ENCODE data around the gene CD3E. TPM values are rescaled to one million over a fixed set of nuclear protein-coding genes. Genes with fewer than 3 reads are reported as not detected.

Gene CD3E
- total and polyA plus RNA-seq, 2 donors (not counting 1 experiment from before 2014, with no cell fraction given) = 1.0 to 1.7 TPM

DNA sequence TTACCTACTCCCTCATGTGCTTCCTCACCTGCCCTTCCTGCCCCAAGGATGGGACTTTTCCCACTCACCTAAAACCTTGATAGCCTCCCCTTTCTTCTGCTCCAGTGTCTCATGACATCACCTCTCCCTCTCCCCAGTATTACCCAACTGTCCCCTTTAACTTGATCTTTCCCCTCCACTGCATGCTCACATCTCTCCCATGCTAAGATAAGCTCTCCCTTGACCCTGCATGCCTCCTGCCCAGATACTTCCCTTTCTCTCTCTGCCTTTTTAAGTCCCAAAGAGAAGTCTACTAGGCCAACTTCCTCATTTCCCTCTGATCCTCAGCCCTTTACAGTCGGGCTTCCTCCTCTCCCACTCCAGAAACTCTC lies 14.8 kb downstream of the CD3E start:
- H3K27ac Mint-ChIP-seq = peak overlapping the region; percentile 33
- Histone ChIP-seq H3K79me2 (ENCODE audit: control insufficient read depth, insufficient read depth, low read length) (no peaks in the 10 kb centered on the region), H3K4me2 (replicated peaks; ENCODE audit: low read depth, low read length, poor library complexity, severe bottlenecking) (peak overlapping the region; percentile 44), H3K9me3 (ENCODE audit: control extremely low read depth in 1 of 3, control insufficient read depth in 2 of 3, insufficient read depth in 1 of 3, low read length in 2 of 3) (no peaks in the 10 kb centered on the region), H3K9ac (ENCODE audit: low read length) (no peak overlapping the region), H3K4me3 (ENCODE audit: control extremely low read depth in 1 of 5, extremely low read depth in 1 of 5, insufficient read depth in 1 of 5, low read depth in 2 of 5, low read length in 4 of 5) (no peak overlapping the region), H3K36me3 (replicated peaks in 1 of 2; ENCODE audit: control extremely low read depth in 1 of 2, control insufficient read depth in 1 of 2, extremely low read depth in 1 of 2, insufficient read depth in 2 of 2, low read length in 1 of 2) (no peaks in the 10 kb centered on the region), H3K4me1 (ENCODE audit: control insufficient read depth in 2 of 2, insufficient read depth in 2 of 2, low read length in 2 of 2) (peaks cover 85 to 90% of the 10 kb centered on the region in 2 donors), H3K27me3 (replicated peaks in 1 of 4; ENCODE audit: control extremely low read depth in 1 of 4, control insufficient read depth in 3 of 4, insufficient read depth in 4 of 4, low read length in 3 of 4) (no peaks in the 10 kb centered on the region), H2AFZ (ENCODE audit: insufficient read depth, low read depth, low read length, poor library complexity, severe bottlenecking) (no peak overlapping the region), H3K27ac (ENCODE audit: low read length in 2 of 2) (peak overlapping the region in 1 of 2 donors; percentile 59), H4K20me1 (ENCODE audit: control insufficient read depth, insufficient read depth, low read length, poor library complexity, severe bottlenecking) (no peaks in the 10 kb centered on the region)
- peaks cover 73% of the 10 kb centered on the region for H3K4me1 Mint-ChIP-seq
- no peak for TF ChIP-seq EZH2 (IDR thresholded peaks at IDR 0.05; ENCODE audit: borderline replicate concordance, insufficient read depth, low read depth, low read length, poor library complexity, severe bottlenecking)
- TF ChIP-seq, protein P1, sequence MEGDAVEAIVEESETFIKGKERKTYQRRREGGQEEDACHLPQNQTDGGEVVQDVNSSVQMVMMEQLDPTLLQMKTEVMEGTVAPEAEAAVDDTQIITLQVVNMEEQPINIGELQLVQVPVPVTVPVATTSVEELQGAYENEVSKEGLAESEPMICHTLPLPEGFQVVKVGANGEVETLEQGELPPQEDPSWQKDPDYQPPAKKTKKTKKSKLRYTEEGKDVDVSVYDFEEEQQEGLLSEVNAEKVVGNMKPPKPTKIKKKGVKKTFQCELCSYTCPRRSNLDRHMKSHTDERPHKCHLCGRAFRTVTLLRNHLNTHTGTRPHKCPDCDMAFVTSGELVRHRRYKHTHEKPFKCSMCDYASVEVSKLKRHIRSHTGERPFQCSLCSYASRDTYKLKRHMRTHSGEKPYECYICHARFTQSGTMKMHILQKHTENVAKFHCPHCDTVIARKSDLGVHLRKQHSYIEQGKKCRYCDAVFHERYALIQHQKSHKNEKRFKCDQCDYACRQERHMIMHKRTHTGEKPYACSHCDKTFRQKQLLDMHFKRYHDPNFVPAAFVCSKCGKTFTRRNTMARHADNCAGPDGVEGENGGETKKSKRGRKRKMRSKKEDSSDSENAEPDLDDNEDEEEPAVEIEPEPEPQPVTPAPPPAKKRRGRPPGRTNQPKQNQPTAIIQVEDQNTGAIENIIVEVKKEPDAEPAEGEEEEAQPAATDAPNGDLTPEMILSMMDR (IDR thresholded peaks at IDR 0.05) = no peak
- no peaks in the 10 kb centered on the region for H3K9me3 Mint-ChIP-seq (ENCODE audit: insufficient read depth)
- POLR2A ChIA-PET = no interaction called here
- intact Hi-C loops (cut with micrococcal nuclease) = no loop called here
- ATAC-seq (ENCODE audit: low read depth) = no peak
- CTCF ChIA-PET = no interaction called here
- 0% methylated on average over 1 of the region's 1 CpG for WGBS (ENCODE audit: insufficient coverage)
- H3K4me3 Mint-ChIP-seq = peak overlapping the region; percentile 4
- H3K27me3 Mint-ChIP-seq = no peaks in the 10 kb centered on the region
- DNase-seq = peak; percentile 41

DNA sequence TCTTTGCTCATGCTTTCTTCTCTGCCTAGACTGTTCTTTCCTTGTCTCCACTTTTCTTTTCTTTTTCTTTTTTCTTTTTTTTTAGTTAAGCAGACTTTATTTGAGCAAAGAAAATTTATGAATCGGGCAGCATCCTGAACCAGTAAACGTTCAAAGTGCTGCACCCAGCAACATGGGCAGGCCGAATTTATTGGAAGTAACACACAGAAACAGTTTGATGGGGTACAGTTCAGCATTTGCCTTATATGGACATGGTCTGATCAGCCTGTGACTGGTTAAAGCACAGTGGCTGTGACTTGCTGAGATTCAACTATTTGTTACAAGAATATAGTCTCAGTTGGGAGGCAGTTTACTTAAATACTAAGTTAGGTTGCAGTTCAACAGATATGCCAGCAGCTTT lies 16.0 kb downstream of the CD3E start:
- intact Hi-C loops (cut with micrococcal nuclease) = no loop called here
- H3K4me1 Mint-ChIP-seq = peaks cover 67% of the 10 kb centered on the region
- no peak for ATAC-seq (ENCODE audit: low read depth)
- Histone ChIP-seq H3K27ac (ENCODE audit: low read length in 2 of 2) (peak overlapping the region; percentile 42 to 59), H2AFZ (ENCODE audit: insufficient read depth, low read depth, low read length, poor library complexity, severe bottlenecking) (no peak overlapping the region), H3K36me3 (replicated peaks in 1 of 2; ENCODE audit: control extremely low read depth in 1 of 2, control insufficient read depth in 1 of 2, extremely low read depth in 1 of 2, insufficient read depth in 2 of 2, low read length in 1 of 2) (no peaks in the 10 kb centered on the region), H3K4me1 (ENCODE audit: control insufficient read depth in 2 of 2, insufficient read depth in 2 of 2, low read length in 2 of 2) (peaks cover 79 to 82% of the 10 kb centered on the region in 2 donors), H3K9ac (ENCODE audit: low read length) (no peak overlapping the region), H3K27me3 (replicated peaks in 1 of 4; ENCODE audit: control extremely low read depth in 1 of 4, control insufficient read depth in 3 of 4, insufficient read depth in 4 of 4, low read length in 3 of 4) (no peaks in the 10 kb centered on the region), H3K9me3 (ENCODE audit: control extremely low read depth in 1 of 3, control insufficient read depth in 2 of 3, insufficient read depth in 1 of 3, low read length in 2 of 3) (no peaks in the 10 kb centered on the region), H3K4me3 (ENCODE audit: control extremely low read depth in 1 of 5, extremely low read depth in 1 of 5, insufficient read depth in 1 of 5, low read depth in 2 of 5, low read length in 4 of 5) (no peak overlapping the region), H3K4me2 (replicated peaks; ENCODE audit: low read depth, low read length, poor library complexity, severe bottlenecking) (peak overlapping the region; percentile 16), H4K20me1 (ENCODE audit: control insufficient read depth, insufficient read depth, low read length, poor library complexity, severe bottlenecking) (no peaks in the 10 kb centered on the region), H3K79me2 (ENCODE audit: control insufficient read depth, insufficient read depth, low read length) (no peaks in the 10 kb centered on the region)
- peak overlapping the region; percentile 39 for H3K27ac Mint-ChIP-seq
- TF ChIP-seq EZH2 (IDR thresholded peaks at IDR 0.05; ENCODE audit: borderline replicate concordance, insufficient read depth, low read depth, low read length, poor library complexity, severe bottlenecking) = no peak
- TF ChIP-seq, protein P1 (IDR thresholded peaks at IDR 0.05) = no peak
- no peak overlapping the region for H3K4me3 Mint-ChIP-seq
- POLR2A ChIA-PET = no interaction called here
- H3K27me3 Mint-ChIP-seq = peaks cover 3% of the 10 kb centered on the region
- WGBS (ENCODE audit: insufficient coverage) = 86% methylated on average over 3 of the region's 3 CpGs
- no peaks in the 10 kb centered on the region for H3K9me3 Mint-ChIP-seq (ENCODE audit: insufficient read depth)
- CTCF ChIA-PET = interaction anchor here (1.2 kb wide), 1 partner anchor 122 kb away, joined by 5 read pairs; no protein-coding TSS in a partner anchor
- no peak for DNase-seq
